H1 (cell line): ENCODE measurements around the gene PWP2. TPM values are rescaled to one million over a fixed set of nuclear protein-coding genes. Genes with fewer than 3 reads are reported as not detected.
"Not testable (repeated sequence)": the region's sequence is repeated elsewhere in the genome, so short reads cannot be mapped to it uniquely, and the experiment has no call there.

ENCODE experiments used
- CTCF ChIA-PET: fragments of 300-600 bp; sonication (Branson Sonifier 250); formaldehyde crosslinking; loops from one replicate; lab custom pipeline; 2021; ENCODE audit not compliant: partially characterized antibody; lab: Charles Lee
- POLR2A ChIA-PET: fragments of 300-600 bp; sonication (Branson Sonifier 250); formaldehyde crosslinking; loops from one replicate; lab custom pipeline; 2021; ENCODE audit warnings: inconsistent platforms; ENCODE audit not compliant: partially characterized antibody; lab: Charles Lee
- DNase-seq, 2 experiments: peaks; one replicate each; pipeline versions ENCODE4 v3.0.0 to v3.0.0-alpha.2; 2010 to 2022; ENCODE audit warnings: low spot score in 2 of 2, low read depth in 1 of 2, mixed read lengths in 1 of 2
- FAIRE-seq: peaks from 2 replicates; lab custom pipeline; 2011; peaks lifted over from hg19 to GRCh38; lab: Jason Lieb, UNC
- H2AFZ ChIP-seq: 2 replicates; pipeline ENCODE4 v1.8.1; 2012; ENCODE audit warnings: low read length, inconsistent platforms
- H2AK5ac ChIP-seq: 2 replicates; pipeline ENCODE4 v1.6.1; 2013; ENCODE audit warnings: low read depth, low read length
- H2BK120ac ChIP-seq: replicated peaks from 2 replicates; pipeline ENCODE3; 2013; ENCODE audit warnings: low read depth, low read length, inconsistent platforms
- H2BK12ac ChIP-seq: 2 replicates; pipeline ENCODE4 v1.6.1; 2013; ENCODE audit warnings: low read depth, low read length
- H2BK15ac ChIP-seq: 2 replicates; pipeline ENCODE4 v1.6.1; 2013; ENCODE audit warnings: low read length
- H2BK20ac ChIP-seq: 2 replicates; pipeline ENCODE4 v1.6.1; 2013; ENCODE audit warnings: low read length
- H2BK5ac ChIP-seq: 2 replicates; pipeline ENCODE4 v1.6.1; 2013; ENCODE audit warnings: low read depth, low read length
- H3K14ac ChIP-seq: 2 replicates; pipeline ENCODE4 v1.6.1; 2013; ENCODE audit warnings: inconsistent platforms; ENCODE audit not compliant: insufficient read length
- H3K18ac ChIP-seq: 2 replicates; pipeline ENCODE4 v1.6.1; 2013; ENCODE audit warnings: low read length; ENCODE audit errors: extremely low read depth
- H3K23ac ChIP-seq: 2 replicates; pipeline ENCODE4 v1.6.1; 2013; ENCODE audit warnings: inconsistent platforms; ENCODE audit not compliant: insufficient read length
- H3K23me2 ChIP-seq: 2 replicates; pipeline ENCODE4 v1.6.1; 2013; ENCODE audit warnings: low read depth, low read length
- H3K27ac ChIP-seq: 2 replicates; pipeline ENCODE4 v1.6.1; 2011; ENCODE audit warnings: low read depth, low read length, inconsistent platforms
- H3K27me3 ChIP-seq, 4 experiments: replicated peaks in 1 of 4; 1 replicate in 1 of 4; 2 replicates in 3 of 4; pipeline versions ENCODE4 v1.6.1 to v1.8.1; 2011 to 2013; ENCODE audit warnings: low read length in 3 of 4, mild to moderate bottlenecking in 3 of 4, inconsistent platforms in 2 of 4, mixed read lengths in 2 of 4, moderate library complexity in 1 of 4; ENCODE audit not compliant: control insufficient read depth in 3 of 4, insufficient read depth in 3 of 4; ENCODE audit errors: extremely low read depth in 1 of 4
- H3K36me3 ChIP-seq, 4 experiments: 2 replicates each; pipeline versions ENCODE4 v1.6.1 to v1.8.1; 2011 to 2013; ENCODE audit warnings: mild to moderate bottlenecking in 4 of 4, low read length in 3 of 4, moderate library complexity in 2 of 4, control low read depth in 1 of 4, inconsistent platforms in 1 of 4; ENCODE audit not compliant: insufficient read depth in 4 of 4, control insufficient read depth in 2 of 4
- H3K4ac ChIP-seq: replicated peaks from 2 replicates; pipeline ENCODE3; 2013; ENCODE audit warnings: low read length, low read depth, mixed read lengths, inconsistent platforms; ENCODE audit not compliant: insufficient read length
- H3K4me1 ChIP-seq, 4 experiments: replicated peaks in 1 of 4; 1 replicate in 1 of 4; 2 replicates in 3 of 4; pipeline versions ENCODE4 v1.6.1 to v1.8.1; 2011 to 2013; ENCODE audit warnings: low read length in 3 of 4, inconsistent platforms in 2 of 4, mixed read lengths in 1 of 4; ENCODE audit not compliant: insufficient read depth in 4 of 4, control insufficient read depth in 3 of 4
- H3K4me2 ChIP-seq, 2 experiments: 2 replicates each; pipeline versions ENCODE4 v1.6.1 to v1.8.1; 2011 to 2013; ENCODE audit warnings: low read depth in 2 of 2, low read length in 2 of 2, control low read depth in 1 of 2, inconsistent platforms in 1 of 2, mild to moderate bottlenecking in 1 of 2; ENCODE audit not compliant: insufficient read depth in 1 of 2
- H3K4me3 ChIP-seq, 4 experiments: fragments of 200-600, 300-600 bp in 1 of 4; sonication (generic), shearing (Covaris generic), sonication (Bioruptor Twin) in 1 of 4; 2 replicates each; pipeline versions ENCODE4 v1.5.1 to v1.8.1; 2011 to 2016; ENCODE audit warnings: low read length in 4 of 4, low read depth in 3 of 4, control low read depth in 2 of 4, inconsistent platforms in 2 of 4, mild to moderate bottlenecking in 2 of 4, mixed read lengths in 1 of 4, moderate library complexity in 1 of 4; ENCODE audit not compliant: insufficient read depth in 2 of 4; ENCODE audit errors: extremely low read depth in 1 of 4
- H3K56ac ChIP-seq: replicated peaks from 2 replicates; pipeline ENCODE3; 2013; ENCODE audit warnings: low read depth, mild to moderate bottlenecking, mixed read lengths, low read length, inconsistent platforms; ENCODE audit not compliant: insufficient read length
- H3K79me1 ChIP-seq: 2 replicates; pipeline ENCODE4 v1.6.1; 2013; ENCODE audit warnings: low read depth, low read length, control low read depth
- H3K79me2 ChIP-seq, 2 experiments: 2 replicates each; pipeline versions ENCODE4 v1.6.1 to v1.8.1; 2012 to 2013; ENCODE audit warnings: low read length in 2 of 2, mild to moderate bottlenecking in 2 of 2, inconsistent platforms in 1 of 2; ENCODE audit not compliant: insufficient read depth in 2 of 2, control insufficient read depth in 1 of 2
- H3K9ac ChIP-seq, 4 experiments: replicated peaks in 1 of 4; 1 replicate in 1 of 4; 2 replicates in 3 of 4; pipeline versions ENCODE4 v1.6.1 to v1.8.1; 2011 to 2013; ENCODE audit warnings: low read depth in 3 of 4, low read length in 3 of 4, control low read depth in 2 of 4, mild to moderate bottlenecking in 2 of 4, moderate library complexity in 2 of 4, inconsistent platforms in 1 of 4; ENCODE audit errors: extremely low read depth in 1 of 4
- H3K9me3 ChIP-seq, 2 experiments: 2 replicates each; pipeline versions ENCODE4 v1.6.1 to v1.8.1; 2012 to 2013; ENCODE audit warnings: mild to moderate bottlenecking in 2 of 2, moderate library complexity in 2 of 2, control low read depth in 1 of 2, inconsistent platforms in 1 of 2, low read depth in 1 of 2, low read length in 1 of 2, mixed read lengths in 1 of 2; ENCODE audit not compliant: insufficient read depth in 2 of 2
- H4K20me1 ChIP-seq, 2 experiments: replicated peaks in 1 of 2; 2 replicates each; pipeline versions ENCODE3 to v1.8.1; 2011 to 2013; ENCODE audit warnings: inconsistent platforms in 2 of 2, low read length in 2 of 2, mild to moderate bottlenecking in 1 of 2; ENCODE audit not compliant: insufficient read depth in 2 of 2, control insufficient read depth in 1 of 2
- H4K5ac ChIP-seq: 2 replicates; pipeline ENCODE4 v1.6.1; 2013; ENCODE audit warnings: low read length, low read depth, mixed read lengths, inconsistent platforms; ENCODE audit not compliant: insufficient read length
- H4K8ac ChIP-seq: 2 replicates; pipeline ENCODE4 v1.8.0; 2013; ENCODE audit warnings: mild to moderate bottlenecking, moderate library complexity, low read length, inconsistent platforms; ENCODE audit not compliant: insufficient read depth; ENCODE audit errors: extremely low read depth
- H4K91ac ChIP-seq: replicated peaks from 2 replicates; pipeline ENCODE3; 2013; ENCODE audit warnings: low read length, mixed read lengths, inconsistent platforms; ENCODE audit not compliant: insufficient read length
- WGBS, 2 experiments: shearing (Covaris generic) in 1 of 2; methylation state at CpG; one replicate each; pipeline versions ENCODE4 v1.1.6 to v1.1.7; 2013 to 2015; ENCODE audit warnings: low lambda C conversion rate in 2 of 2, mixed read lengths in 2 of 2, inconsistent platforms in 1 of 2, low coverage in 1 of 2, missing lambda C conversion rate in 1 of 2; ENCODE audit not compliant: insufficient replicate concordance in 2 of 2, insufficient coverage in 1 of 2, insufficient read length in 1 of 2; ENCODE audit errors: extremely low coverage in 1 of 2, missing lambda C conversion rate in 1 of 2; 5-methylcytosine and 5-hydroxymethylcytosine counted together
- polyA plus RNA-seq, 7 experiments: library from polyadenylated mRNA; depleted of rRNA in 3 of 7; stranded (reverse) in 5 of 7; unstranded in 2 of 7; fragments of >200 nt in 5 of 7; fragments of 200-250 nt in 2 of 7; gene quantifications; 1 replicate in 5 of 7; 2 replicates in 1 of 7; 4 replicates in 1 of 7; pipeline versions ENCODE4 v1.2.1 to v1.2.3, GENCODE V29; 2011 to 2013; ENCODE audit warnings: missing spikeins in 2 of 7, mixed read lengths in 2 of 7
- total RNA-seq: library from RNA; stranded (reverse); fragmentation: NEBNext Ultra II Directional; extraction: Animal tissue kit (Norgen Biotek cat#: 25700); gene quantifications from 2 replicates; pipeline ENCODE4 v1.2.1, GENCODE V29; 2021

PWP2 gene
- total and polyA plus RNA-seq, 2 of the 8 experiments (the other 6 are each of a cell fraction or from before 2014, with no cell fraction given): 4.4 to 6.7 TPM

GRCh38 chr21:44143380-44143779 is 36.2 kb downstream of the PWP2 start:
- H3K4me1 ChIP-seq, H4K5ac ChIP-seq, H3K27me3 ChIP-seq, POLR2A ChIA-PET, FAIRE-seq, H2BK5ac ChIP-seq, CTCF ChIA-PET, H3K27ac ChIP-seq, H4K91ac ChIP-seq, H3K36me3 ChIP-seq, H3K79me1 ChIP-seq, H2AK5ac ChIP-seq, H2BK20ac ChIP-seq, H3K9me3 ChIP-seq, H3K23ac ChIP-seq, H2BK15ac ChIP-seq, H3K4me2 ChIP-seq, H3K4me3 ChIP-seq, H2BK120ac ChIP-seq, DNase-seq, H2BK12ac ChIP-seq, H3K4ac ChIP-seq, H2AFZ ChIP-seq, H3K56ac ChIP-seq, H3K79me2 ChIP-seq, H3K14ac ChIP-seq, H3K18ac ChIP-seq, H4K20me1 ChIP-seq, H4K8ac ChIP-seq, H3K9ac ChIP-seq, H3K23me2 ChIP-seq: not testable (repeated sequence)
- no CpG with 5 or more reads among the region's 17 CpGs for WGBS, 2 experiments

GRCh38 chr21:44143996-44144395 is 36.8 kb downstream of the PWP2 start:
- H3K27me3 ChIP-seq, CTCF ChIA-PET, H3K9ac ChIP-seq, H4K91ac ChIP-seq, H3K23me2 ChIP-seq, H3K18ac ChIP-seq, H2AK5ac ChIP-seq, H2BK5ac ChIP-seq, H4K20me1 ChIP-seq, H3K23ac ChIP-seq, H2AFZ ChIP-seq, H4K8ac ChIP-seq, H2BK20ac ChIP-seq, H3K27ac ChIP-seq, H3K4ac ChIP-seq, H3K9me3 ChIP-seq, H3K79me2 ChIP-seq, H2BK12ac ChIP-seq, H3K4me3 ChIP-seq, H2BK120ac ChIP-seq, H3K4me1 ChIP-seq, H3K14ac ChIP-seq, H3K4me2 ChIP-seq, DNase-seq, FAIRE-seq, H3K56ac ChIP-seq, H2BK15ac ChIP-seq, H4K5ac ChIP-seq, POLR2A ChIA-PET, H3K36me3 ChIP-seq, H3K79me1 ChIP-seq: not testable (repeated sequence)
- no CpG with 5 or more reads among the region's 8 CpGs for WGBS, 2 experiments
